Stimulated activated CD8-positive, alpha-beta memory T cell treated with anti-CD3 and anti-CD28 coated beads, Interleukin-12 subunit alpha, Interleukin-12 subunit beta, amount 100 ng/mL, for 1 hour (primary cell): Measurements from ENCODE around the gene MAMSTR.
"Not testable (repeated sequence)": the region's sequence is repeated elsewhere in the genome, so short reads cannot be mapped to it uniquely, and the experiment has no call there.

ENCODE experiments used
- DNase-seq: peaks from one replicate; pipeline ENCODE4 v3.0.0-alpha.2; 2020; ENCODE audit warnings: low read depth

Gene MAMSTR

DNA sequence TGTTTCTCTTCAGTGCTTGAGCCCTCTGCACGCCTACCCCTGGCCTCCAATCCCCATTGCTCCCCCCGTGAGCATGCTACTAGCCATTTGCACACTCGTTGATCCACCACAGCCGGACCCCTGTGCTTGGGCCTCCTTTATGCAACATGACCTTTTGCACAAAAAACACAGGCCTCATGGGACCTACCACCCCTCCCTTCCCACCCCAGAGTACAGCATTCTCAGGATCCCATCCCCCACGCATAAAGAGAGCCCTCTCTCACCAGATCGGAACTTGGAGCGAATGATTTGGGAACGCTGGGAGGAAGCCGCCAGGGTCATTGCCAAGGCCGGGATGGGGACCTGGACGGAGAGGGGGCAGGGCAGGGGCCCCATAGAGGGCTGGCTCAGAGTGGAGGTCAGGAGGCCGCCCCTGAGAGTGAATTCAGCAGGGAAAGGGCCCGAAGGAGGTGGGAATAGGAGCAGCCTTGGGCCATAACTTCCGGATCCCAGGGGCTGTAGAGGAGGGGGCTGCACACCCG, 754 bp downstream of the MAMSTR start:
- no peak for DNase-seq

DNA sequence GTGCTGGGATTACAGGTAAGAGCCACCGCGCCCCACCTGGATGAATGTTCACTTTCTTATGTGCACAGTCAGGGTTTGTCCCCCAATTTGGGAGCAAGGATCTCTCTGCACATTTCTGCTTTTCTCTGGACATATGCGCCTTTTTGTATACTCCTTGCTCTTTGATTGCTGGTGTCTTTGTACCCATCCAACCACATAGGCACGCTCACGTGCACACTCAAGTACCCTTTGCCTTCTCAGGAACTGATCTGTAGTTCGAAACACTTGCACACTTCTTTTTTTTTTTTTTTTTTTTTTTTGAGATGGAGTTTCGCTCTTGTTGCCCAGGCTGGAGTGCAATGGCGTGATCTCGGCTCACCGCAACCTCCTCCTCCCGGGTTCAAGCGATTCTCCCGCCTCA, 1.4 kb downstream of the MAMSTR start:
- DNase-seq = not testable (repeated sequence)

GRCh38 chr19:48716562-48717291, 2.8 kb downstream of the MAMSTR start:
- no peak for DNase-seq

GRCh38 chr19:48715681-48716171, 3.8 kb downstream of the MAMSTR start:
- no peak for DNase-seq

GRCh38 chr19:48714759-48715675, 4.5 kb downstream of the MAMSTR start:
- no peak for DNase-seq

GRCh38 chr19:48713864-48714755, 5.4 kb downstream of the MAMSTR start:
- peak; percentile 92 for DNase-seq

DNA sequence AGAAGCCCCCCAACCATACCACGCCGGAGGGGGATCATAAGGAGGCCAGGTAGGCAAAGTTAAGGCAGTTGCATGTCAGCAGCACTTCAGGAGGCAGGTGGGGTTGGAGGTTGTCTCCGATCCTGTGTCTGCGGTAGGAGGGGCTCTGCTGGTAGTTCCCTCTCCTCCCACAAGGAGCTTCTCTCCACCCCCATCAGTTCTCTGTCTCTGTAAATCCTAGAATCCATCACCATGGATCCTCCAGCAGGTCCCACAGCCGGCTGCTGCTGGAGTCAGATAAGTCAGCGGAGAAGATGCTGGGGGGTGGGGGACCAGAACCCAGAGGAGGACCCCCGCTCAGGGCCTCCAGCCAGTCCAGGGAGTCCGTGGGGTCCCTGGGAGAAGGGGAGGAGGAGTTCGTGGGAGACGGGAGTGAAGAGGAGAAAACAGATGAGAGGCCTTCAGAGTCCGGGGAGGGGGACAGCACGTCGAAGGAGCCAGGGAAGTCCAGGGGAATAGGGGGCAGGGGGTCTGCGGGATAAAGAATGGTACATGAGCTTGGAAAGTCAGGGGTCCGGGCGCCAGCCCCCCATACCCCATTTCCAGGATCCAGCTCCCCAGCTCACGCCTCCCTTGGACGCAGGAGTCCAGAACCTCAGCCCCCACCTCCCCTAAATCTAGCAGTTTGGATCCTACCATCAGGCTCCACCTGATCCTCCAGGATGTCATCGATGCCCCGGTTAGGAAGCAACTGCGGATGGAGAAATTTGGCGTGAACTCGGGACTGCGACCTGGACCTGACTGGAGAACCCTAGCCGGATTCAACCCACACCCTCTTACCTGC, 6.3 kb downstream of the MAMSTR start:
- no peak for DNase-seq

DNA sequence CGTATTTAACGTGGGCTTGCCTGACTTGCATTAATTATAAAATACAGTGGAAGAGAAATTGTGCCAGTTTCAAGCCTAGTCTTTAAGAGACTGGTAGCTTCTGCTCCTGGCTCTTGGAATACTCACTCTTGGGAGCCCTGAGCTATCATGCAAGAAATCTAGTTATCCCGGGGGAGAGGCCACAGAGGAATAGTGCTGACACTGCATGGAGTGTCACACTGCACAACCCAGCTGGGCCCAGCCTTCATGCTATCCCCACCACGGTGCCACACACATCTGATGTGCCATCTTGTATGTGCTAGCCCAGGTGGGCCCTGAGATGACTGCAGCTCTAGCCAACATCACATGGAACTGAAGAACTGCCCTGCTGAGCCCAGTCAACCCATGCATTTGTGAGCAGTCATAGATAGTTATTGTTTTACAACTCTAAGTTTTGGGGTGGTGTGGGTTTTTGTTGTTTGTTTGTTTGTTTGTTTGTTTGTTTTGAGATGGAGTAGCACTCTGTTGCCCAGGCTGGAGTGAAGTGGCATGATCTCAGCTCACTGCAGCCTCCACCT, 8.3 kb downstream of the MAMSTR start:
- no peak for DNase-seq

GRCh38 chr19:48708471-48708870, 11.1 kb downstream of the MAMSTR start:
- DNase-seq = no peak

- no peak for DNase-seq
These were observed 14.1 kb downstream of the MAMSTR start for GRCh38 chr19:48705431-48705830.

DNA sequence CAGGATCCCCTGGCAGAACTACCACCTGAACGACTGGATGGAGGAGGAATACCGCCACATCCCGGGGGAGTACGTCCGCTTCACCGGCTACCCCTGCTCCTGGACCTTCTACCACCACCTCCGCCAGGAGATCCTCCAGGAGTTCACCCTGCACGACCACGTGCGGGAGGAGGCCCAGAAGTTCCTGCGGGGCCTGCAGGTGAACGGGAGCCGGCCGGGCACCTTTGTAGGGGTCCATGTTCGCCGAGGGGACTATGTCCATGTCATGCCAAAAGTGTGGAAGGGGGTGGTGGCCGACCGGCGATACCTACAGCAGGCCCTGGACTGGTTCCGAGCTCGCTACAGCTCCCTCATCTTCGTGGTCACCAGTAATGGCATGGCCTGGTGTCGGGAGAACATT, 16.2 kb downstream of the MAMSTR start:
- DNase-seq = no peak

- no peak for DNase-seq
These were observed 16.8 kb downstream of the MAMSTR start for GRCh38 chr19:48702701-48703100.

- no peak for DNase-seq
These were observed 21.5 kb downstream of the MAMSTR start for GRCh38 chr19:48698046-48698445.

DNA sequence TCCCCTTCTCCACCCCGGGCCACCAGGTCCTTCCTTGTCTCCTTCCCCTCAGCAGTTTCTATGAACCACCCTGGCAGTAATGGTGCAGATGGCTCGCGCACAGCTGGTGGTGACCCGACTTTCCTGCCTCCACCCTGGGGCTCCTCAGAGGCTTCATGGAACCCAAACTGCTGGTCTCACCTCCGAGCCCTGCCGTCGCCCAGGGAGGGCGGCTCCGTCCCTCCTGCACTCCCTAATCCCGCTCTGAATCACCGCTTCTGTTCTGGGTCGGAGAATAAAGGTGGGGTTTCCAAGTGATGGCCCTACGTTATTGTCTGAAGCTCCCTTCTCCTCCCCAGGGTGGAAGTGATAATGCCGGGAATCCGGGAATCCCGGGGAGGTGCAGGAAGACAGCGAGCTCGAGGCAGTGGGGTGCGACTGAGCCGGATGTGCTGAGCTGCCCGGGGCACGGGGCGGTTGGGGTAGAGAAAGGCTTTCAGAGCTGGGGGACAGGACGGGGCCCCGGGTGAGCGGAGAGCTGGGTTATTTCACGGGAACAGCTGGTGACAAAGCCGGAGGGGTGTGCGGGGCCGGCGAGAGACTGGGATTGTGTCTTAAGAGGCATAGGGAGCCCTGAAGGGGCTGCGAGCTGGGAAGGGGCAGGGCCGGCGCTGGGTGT, 23.0 kb downstream of the MAMSTR start:
- DNase-seq = no peak

DNA sequence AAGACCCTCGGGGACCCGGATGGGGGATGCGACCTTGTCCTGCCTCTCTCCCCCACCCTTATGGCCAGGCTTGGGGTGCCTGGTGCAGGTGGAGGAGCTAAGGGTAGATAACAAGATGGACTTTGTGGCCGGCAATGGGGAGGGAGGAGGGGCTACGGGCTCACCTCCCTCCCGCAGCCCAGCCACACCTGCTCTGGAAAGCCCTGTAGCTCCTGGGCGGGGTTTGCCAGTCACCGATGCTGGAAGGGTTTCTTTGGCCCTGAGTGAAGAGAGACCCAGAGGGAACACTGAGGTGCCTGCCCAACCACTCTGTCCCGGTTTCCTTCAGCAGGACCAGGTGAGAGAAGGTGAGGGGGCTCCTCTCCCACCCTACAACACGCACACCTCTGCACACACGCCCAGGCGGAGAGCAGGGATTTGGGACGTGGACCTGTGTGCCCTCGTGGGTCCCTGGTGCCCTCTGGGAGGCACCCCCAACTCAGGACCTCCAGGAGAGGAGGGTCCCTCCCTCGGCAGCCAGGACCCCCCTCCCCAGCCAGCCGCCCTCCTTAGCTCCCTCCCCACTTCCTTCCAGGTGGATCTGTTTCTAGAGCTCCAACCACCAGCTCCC, 23.7 kb downstream of the MAMSTR start, which contains the start of gene FUT2:
FUT2 (plus strand) TSS at position 229 of the 610 bp plus-strand sequence. CDS start 6,986 bp downstream, outside the sequence.
- DNase-seq = no peak

DNA sequence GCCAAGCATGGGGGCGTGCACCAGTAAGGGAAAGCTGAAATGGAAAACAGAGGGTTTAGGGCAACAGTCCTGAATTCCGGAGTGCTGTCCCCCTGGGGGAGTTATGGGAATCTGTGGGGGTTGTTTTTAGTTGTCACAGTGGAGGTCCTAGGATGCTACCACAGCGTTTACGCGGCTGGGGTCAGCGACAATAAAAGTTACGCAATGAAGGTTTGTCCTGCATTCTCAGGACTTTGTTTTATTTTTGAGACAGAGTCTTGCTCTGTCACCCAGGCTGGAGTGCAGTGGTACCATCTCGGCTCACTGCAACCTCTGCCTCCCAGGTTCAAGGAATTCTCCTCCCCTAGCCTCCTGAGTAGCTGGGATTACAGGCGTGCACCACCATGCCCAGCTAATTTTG, 25.9 kb downstream of the MAMSTR start:
- not testable (repeated sequence) for DNase-seq

DNA sequence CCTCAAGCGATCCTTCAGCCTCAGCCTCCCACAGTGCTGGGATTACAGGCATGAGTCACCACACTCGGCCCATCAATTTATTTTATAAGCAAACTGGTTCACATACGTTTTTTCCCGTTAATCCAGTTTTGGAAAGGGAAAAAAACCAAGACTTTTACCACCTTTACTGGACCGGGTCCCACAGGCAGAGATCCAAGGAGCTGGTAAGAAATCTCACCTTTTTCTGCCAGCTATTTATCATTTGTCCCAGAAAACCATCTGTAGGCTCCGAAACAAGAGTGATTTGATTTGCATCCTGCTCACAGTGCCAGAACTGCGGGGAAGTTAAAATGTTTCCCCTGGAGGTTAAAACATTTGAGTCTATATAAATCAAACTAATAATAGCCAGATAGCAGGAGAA, 30.1 kb downstream of the MAMSTR start:
- no peak for DNase-seq

DNA sequence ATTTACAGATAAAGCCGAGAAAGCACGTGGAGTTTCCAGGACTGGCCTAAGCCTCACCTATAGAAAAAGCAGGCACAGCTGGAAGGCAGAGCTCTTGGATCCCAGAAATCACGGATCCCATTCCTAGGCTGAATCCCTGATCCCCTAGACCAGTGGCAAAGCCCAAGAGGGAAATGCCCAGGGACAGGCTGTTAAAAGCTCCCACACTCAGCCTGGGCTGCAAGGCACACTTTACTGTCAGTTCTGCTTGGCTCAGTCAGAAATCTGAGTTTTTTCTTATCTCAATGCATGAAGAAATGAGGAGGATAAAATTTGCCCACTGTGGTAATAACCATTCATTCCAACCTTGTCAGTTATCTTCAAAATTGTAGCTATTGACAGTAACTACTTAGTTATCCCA, 31.7 kb downstream of the MAMSTR start:
- no peak for DNase-seq

- DNase-seq = not testable (repeated sequence)
These were observed 32.9 kb downstream of the MAMSTR start for GRCh38 chr19:48686637-48687036.
